Hepatic stellate cell (primary cell): ENCODE data around the gene FAM135A.
"Not testable (repeated sequence)": the region's sequence is repeated elsewhere in the genome, so short reads cannot be mapped to it uniquely, and the experiment has no call there.

Experiments used
- DNase-seq: peaks from one replicate; pipeline ENCODE4 v3.0.0; 2011; ENCODE audit warnings: low spot score

The FAM135A gene

DNA sequence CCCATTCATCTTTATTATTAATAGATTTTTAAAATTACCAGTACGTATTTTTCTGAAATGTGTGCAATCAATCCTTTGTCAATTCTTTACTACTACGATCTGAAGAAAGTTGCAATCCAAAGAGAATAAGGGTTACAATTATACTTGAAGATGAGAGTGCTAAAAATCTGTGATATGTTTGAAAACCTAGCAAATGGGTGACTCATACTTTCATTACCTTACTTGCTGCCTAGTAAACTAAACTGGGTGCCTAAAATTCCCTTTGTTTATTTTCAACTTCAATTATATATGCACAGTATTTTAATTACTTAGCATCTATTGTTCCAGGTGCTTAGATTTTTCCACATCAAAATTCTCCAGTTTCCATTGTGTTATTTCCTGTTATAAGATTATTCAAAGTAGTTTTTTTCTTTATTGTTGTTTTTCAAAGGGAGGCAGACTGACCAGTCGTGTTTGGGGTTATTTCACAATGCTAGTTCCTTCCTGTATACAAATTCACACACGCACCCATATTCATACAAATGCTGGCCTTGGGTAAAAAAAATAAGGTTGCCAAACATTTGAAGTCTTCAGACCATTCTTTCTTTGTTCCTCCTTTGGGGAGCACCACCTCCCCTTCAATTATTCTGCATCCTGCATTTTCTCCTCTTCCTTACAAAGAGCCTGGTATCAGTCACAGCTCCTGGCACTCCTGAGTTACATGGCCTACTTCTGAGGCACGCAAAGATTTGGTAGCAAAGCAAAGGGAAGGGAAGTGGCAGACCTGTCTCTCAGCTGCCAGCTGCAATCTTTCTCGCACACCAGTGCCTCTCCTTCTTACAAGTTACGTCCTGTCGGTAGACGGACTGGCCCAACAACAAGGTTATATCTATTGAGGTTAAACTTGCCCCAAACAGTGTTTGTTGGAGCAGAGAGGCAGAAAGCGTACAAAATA lies 16.2 kb upstream of the FAM135A start:
- no peak for DNase-seq

DNA sequence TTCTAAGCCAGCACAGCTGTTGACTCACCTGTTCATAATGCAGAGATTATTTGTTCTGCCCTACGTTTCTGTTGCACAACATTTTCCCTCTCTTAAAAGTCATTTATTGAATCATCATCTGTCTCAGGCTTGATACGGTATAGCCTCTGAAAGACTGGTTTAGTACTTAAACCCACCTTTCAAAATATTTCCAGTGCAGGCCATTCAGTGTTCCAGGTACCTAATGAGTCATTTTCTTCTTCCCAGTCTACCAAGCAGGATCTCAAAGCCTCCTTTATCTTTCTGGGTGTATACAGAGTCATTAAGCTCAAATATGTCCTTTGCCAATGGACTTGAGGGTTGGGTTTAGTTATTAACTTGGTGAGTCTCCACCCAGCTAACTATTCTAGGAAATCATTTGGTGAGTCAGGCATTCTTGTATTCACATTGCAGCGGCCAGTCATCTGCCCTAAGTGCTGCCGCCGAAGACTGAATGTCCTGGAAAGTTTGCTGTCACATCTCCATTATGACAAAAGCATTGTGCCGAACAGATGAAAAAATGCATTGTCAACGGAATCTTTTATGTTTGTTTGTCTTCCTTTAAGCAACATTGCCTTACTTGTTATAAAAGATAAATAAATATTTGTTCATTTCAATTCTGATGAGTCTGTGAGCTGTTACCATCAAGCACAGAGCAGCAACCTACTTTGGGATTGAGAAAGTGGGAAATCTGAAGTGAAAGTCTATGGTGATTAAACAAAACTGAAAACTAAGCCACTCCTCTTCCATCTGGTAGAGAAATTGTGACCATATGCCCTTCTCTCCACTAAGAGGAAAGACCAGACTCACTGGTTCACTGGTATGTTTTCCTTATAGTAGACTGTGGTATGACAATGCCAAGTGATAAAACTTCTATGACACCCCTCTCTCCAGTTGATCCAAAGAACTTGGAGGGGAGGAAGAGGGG lies 14.3 kb upstream of the FAM135A start:
- no peak for DNase-seq

DNA sequence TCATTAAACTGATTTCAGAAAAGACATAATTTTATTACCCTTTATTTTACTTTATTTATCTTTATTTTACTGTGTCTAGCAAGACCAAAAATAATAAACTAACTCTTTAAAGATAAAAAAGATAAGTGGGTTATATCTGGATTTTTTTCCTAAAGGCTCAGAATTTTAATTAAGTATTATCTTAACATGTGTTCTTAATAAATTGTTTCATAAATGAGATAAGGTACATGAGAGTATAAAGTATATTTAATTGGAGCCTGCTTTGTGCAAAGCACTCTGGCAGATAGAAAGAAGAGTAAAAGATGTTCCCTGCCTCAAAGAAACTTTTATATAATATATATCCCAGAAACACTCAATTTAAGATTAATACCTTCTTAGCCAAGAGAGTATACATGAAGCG lies 8.7 kb upstream of the FAM135A start:
- DNase-seq, result no peak

DNA sequence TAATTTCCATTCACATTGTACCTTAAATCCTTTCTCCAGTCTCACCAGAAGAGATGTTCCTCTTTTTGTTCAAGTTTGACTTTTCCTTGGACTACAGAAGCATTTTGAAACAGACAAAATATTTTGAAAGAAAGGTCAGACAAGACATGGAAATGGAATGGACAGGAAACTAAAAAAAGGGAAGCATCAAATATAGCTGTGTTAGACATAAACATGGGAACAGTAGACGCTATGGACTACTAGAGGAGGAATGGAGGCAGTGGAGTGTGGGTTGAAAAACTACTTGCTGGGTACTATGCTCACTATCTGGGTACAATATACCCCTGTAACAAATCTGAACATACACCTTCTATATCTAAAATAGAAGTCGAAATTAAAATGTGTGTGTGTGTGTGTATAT lies 4.1 kb upstream of the FAM135A start:
- no peak for DNase-seq

DNA sequence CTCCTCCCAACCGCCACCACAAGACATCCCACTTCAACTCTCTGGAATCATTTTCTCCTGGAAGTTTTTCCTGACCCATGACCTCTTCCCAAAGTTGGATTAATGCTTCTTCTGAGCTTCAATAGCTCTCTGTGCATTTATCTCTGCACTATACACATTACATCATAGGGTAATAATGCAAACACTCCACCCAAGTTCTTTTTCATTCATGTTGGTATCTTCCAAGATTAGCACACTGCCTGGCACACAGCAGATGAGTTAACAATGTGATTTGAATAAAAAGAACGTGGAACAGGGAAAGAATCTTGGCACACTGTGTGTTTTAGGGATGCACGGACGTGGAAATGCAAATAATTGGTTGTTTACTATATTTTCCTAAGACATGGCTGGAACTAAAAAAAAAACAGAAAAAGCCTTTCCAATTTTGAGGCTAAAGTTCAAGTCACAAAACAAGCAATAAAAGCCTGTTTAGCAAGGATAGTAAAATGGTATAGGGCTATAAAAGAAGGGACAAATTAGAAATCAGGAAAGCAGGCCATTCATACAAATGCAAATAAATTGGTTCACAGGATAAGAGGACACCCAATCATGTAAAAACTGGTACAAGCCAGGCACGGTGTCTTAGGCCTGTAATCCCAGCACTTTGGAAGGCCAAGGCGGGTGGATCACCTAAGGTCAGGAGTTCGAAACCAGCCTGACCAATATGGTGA lies 1.6 kb upstream of the FAM135A start:
- DNase-seq, result no peak

DNA sequence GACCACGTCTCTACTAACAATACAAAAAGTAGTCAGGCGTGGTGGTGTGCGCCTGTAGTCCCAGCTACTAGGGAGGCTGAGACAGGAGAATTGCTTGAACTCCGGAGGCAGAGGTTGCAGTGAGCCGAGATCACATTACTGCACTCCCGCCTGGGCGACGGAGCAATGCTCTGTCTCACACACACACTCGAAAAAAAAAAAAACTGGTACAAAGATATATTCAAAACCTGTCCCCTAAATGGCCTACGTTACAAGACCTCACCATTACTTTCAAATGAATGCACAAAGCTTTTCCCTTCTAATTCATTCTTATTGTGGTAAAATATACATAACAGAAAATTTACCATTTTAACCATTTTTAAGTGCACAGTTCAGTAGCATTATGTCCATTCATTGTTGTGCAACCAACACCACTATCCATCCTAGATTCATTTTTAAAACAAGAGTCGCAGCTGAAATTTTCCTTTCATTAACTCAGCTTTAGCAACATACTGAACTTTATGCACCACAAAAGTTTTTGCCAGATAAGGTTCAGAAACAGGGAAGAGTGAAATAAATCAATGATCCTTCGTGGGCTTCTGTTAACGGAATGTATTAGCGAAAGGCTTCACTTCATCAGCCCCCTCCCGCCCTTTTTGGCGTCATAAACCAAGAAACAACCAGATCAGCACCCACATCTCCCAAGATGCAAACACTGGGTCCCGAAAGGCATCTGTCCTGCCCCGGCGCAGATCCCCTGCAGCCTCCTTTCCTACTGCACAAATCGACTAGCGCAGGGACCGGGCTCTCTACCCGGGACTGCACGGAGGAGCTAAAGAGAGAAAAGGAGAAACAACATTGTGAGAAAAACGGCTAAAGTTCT lies 825 bp upstream of the FAM135A start:
- no peak for DNase-seq

DNA sequence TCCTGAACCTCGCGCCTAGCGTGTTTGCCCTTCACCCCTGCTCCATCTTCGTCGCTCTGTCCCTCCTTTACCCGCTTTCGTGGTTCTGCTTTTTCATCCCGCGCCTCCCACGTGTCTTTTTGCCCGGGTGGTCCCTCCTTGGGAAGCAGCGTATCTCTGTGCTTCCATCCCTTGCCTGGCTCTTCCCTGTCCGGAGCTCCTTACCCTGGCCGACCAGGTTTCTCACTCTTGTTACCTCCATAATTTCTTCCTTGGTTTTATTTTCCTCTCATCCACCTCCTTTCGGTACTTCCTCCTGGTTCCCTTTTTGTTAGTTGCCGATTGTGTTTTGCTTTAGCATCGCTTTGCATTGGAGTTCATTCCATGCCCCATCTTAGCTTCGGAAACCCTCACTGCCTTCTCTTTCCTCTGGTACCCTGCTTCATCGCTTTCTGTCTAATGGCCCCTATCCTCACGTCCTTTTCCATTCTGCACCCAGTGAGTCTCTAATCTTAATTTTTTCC lies 735 bp downstream of the FAM135A start:
- DNase-seq, result peak; percentile 22

DNA sequence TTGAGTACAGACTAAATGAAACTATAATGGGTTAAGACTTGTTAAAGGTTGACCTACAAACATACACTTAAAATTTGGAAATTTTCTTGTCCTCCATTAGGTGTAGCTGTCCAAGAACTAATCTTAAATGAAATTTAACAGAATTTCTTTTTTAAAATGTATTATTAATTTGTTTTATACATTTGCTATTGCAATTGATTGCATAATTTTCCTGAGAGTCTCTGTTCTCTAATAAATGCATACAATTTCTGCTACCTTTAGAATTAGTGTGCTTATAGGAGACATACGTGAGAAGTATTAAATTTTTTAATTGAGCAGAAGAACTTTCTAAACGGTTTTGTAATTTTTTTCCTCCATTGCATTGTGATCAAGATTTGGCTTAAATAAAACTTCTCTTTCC lies 1.5 kb downstream of the FAM135A start:
- DNase-seq, result no peak

DNA sequence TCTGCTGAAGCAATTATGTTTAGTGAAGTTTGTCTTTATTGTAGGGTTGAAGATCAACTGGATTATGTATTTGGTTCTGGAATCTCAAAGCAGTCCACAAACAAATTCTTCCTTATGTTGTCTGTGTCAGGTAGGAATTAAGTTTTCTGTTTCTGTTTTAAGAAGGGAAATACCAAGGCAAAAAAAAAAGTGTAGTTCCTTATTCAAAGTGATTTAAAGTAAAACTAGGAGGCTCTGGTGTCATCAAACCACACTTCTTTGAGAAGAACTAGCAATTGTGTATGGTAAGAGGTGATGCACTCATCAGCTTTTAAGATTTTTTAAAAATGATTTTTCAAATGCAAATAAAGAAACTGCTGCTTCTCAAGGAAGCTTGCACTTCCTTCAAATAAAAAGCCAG lies 1.9 kb downstream of the FAM135A start:
- DNase-seq, result no peak

DNA sequence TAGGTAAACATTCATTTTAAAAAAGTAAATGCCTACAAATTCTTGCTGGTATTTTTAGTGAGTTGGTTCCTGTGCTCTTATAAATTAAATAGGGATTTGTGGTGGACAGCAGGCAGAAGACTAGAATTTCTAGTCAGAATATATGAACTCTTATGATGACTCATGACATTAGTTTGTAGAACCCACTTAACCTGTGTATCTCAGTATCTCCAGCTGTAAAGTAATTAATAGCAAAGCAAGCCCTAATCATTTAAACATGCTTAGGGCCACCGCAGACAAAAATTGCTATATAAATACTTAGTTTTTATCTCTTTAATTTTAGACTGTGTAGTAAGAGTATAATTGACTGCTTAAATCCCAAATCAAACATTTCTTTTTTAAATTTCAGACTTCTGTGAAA lies 2.4 kb downstream of the FAM135A start:
- no peak for DNase-seq

DNA sequence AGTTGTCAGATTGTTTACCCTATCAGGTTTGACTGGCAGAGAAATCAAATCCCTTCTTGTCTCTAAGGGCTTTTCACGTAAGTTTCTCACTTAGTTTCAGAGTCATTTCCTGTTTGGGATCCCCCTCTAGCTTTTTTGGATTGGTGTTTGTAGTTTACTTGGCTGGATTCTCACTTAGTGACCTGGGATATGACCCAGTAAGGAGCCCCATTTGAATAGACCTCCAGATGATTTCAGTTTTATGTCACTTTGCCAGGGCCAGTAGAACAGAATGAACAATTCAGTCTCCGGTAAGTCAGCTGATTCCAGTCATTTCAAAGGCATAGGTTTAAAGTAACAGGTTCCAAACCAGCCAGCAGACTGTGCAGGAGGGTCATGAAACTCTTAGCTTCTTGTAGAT lies 8.2 kb downstream of the FAM135A start:
- no peak for DNase-seq

DNA sequence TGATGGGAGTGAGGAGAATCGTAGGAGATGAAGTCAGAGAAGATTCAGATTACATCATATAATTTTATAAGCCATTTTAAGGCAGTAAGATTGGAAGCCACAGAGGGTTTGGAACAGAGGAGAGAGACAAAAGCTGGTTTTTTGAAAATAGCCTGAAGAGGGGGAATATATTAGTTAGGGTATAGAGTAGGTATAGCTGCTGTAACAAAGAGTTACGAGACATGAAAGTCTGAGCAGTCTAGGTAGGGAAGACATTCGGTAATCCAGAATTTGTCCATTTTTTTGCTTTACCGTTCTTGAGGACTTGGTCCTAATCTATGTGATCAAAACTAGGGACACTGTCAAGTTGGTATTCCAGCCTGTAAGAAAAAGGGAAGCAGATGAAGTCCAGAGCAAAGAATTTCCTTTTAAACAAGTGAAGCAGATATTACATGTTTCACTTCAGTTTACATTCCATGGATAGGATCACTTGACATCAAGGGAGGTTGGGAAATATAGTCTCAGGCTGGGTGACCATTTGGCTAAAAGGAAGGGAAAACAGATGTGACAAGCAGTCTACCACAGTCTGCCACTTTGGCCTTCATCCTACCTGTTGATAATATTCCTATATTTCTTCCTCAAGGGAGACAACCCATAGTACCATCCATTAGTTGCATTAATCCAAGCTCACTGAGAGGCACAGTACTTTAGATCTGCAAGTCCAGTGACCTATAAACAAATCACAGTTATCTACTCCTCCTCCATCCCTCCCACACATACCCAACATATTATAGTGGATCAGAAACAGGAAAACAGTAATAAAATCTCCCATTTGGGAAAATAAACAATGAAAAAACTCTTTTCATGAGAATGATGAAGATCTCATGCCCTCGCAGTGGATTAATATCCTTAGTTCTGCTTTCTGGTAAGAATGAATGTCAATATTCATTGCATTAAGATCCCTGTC lies 10.2 kb downstream of the FAM135A start:
- no peak for DNase-seq

DNA sequence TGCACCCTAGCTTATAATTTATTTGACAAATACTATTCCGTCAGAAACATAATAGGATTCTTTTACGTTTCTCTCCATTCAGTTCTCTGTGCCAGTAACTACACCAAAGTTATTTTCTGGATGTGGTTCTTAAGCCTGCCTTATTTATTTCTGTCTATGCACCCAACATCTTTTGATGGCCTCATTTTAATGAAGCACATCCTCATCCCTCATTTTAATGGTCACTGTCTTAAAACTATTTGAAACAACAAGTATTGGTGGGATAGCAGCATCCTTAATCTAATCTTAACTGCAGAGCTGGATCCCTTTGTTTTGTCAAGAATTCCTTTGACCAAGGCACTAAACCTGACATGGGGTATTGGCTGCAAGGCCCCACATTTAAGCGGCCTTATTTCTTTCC lies 11.0 kb downstream of the FAM135A start:
- no peak for DNase-seq

DNA sequence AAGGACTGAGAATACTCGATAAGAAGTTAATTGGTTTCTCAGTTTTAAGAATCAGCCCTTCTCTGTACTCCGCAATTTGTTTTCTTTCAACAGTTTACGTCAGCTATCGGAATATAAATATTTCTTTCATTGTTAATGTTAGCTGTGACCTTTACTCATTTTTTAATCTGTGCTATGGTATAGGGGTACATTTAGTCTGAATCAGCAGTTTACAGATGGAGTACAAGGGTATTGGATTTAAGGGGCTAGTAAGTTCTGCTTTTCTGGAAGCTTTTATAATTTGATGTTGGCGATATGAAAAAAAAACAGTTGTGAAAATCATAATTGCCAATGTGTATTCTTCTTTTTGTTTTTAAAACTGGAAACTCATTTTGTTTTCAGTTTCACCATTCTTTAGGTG lies 23.0 kb downstream of the FAM135A start:
- no peak for DNase-seq

DNA sequence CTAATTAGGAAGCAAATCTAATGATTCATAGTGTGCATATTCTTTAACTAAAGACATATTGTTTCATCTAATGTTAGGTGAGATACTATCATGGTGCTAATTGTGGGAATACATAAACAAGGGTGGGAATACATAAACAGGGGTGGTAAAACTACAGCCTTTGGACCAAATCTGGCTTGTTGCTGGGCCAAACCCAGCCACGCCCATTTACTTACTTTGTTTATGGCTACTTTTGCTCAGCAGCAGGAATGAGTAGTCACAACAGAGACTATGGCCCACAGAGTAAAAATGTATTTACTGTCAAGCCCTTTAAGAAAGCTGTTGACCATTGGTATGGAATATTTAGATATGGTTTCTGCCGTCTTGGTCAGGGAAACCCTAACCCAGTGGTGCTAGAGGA lies 31.7 kb downstream of the FAM135A start:
- no peak for DNase-seq

DNA sequence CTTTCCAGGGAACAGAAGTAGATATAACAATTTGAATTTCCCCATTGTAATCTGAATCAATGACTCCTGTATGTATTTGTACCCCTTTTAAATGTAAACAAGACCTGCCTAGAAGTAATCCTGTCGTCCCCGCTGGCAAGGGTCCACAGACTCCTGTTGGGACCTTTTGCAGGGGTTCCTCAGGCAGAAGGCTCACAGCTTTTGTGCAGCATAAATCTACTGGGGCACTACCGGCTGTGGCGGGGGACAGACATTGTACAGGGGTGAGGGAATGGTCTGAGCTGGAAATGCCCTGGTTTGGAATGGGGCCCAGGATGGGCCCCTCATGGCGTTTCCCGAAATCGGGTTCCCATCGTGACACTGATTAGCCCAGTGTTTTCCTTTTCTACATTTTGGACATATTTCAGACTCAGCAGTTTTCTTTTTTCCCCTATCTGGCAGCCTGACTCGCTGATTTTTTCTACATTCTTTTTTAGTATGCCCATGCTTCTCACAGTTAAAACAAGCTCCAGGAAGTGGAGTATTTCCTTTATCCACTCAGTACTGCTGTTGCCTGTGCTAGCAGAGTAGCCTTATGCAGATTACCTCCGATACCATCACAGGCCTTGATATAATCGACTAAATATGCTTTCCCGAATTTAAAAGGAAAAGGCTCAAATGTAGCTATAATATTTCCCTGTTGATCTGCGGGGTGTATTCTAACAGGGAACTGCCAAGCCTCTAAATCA lies 34.2 kb downstream of the FAM135A start:
- not testable (repeated sequence) for DNase-seq

DNA sequence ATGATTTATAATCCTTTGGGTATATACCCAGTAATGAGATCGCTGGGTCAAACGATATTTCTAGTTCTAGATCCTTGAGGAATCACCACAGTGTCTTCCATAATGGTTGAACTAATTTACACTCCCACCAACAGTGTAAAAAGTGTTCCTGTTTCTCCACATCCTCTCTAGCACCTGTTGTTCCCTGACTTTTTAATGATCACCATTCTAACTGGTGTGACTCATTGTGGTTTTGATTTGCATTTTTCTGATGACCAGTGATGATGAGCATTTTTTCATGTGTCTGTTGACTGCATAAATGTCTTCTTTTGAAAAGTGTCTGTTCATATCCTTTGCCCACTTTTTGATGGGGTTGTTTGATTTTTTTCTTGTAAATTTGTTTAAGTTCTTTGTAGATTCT lies 40.6 kb downstream of the FAM135A start:
- not testable (repeated sequence) for DNase-seq

DNA sequence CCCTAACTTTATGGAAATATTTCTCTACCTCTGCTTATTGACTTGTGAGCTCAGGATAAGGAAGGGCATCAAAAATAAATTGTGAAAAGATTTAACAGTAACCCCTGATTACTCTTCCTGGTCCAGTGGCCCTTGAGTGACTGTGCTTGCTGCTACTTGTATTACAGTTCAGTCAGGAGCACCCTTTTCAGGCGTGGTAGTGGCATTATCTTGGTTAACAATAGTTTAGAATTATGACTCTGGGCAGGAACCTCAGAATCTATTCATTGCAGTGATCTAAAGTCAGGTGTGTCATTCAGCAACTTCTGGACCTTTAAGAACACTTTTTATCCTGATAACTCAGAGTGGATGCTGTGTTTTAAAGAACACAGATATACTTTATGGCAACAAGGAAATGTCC lies 43.4 kb downstream of the FAM135A start:
- DNase-seq, result no peak

DNA sequence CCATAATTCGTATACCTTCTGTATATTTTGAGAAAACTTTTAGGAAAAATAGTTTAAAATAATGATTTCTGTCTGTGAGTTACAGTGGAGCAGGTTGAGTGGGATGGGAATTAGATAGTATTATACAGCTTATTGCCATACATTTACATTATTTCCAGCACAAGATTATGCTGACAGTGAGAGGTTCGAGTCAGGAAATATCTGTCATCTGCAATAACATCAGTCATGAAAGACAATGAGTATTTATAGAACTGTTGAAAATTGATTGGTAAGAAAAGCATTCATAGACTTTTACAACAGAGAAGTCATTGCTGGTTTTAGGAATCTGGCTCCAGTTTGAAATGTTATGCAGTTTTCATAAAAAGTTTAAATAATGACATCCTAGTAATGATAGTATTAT lies 45.9 kb downstream of the FAM135A start:
- DNase-seq, result no peak
